Right ventricle myocardium inferior (tissue), 1 donor: ENCODE measurements around the gene CHST8. TPM values are rescaled to one million over a fixed set of nuclear protein-coding genes. Genes with fewer than 3 reads are reported as not detected.
A peak's percentile ranks its signal among the peaks of the same experiment; 100 is the strongest.
"Not testable (repeated sequence)": the region's sequence is repeated elsewhere in the genome, so short reads cannot be mapped to it uniquely, and the experiment has no call there.

Experiments
- ATAC-seq: fragments of 200-7000 bp; cut with Tn5 transposase; one replicate; pipeline ENCODE4 v1.9.1; 2020; ENCODE audit warnings: mild to moderate bottlenecking, moderate library complexity
- DNase-seq: peaks from one replicate; pipeline ENCODE4 v3.0.0; 2021; ENCODE audit errors: missing footprints
- intact Hi-C: fragments of 100-400 bp; cut with DNase I; formaldehyde crosslinking; loops from one replicate; pipeline ENCODE4 v1.11.0; 2022
- long read RNA-seq: library from polyadenylated mRNA; unstranded; transcript quantifications from one replicate; pipeline ENCODE4 v2.0.0, GENCODE V29; 2021
- total RNA-seq: library from RNA; stranded (reverse); fragmentation: NEBNext Ultra II Directional; extraction: Animal tissue kit (Norgen Biotek cat#: 25700); gene quantifications from one replicate; pipeline ENCODE4 v1.2.1, GENCODE V29; 2021
- donor health status: DM: no; HTN: yes; CAD: no; lungs with severe emphysema.

The CHST8 gene, protein sequence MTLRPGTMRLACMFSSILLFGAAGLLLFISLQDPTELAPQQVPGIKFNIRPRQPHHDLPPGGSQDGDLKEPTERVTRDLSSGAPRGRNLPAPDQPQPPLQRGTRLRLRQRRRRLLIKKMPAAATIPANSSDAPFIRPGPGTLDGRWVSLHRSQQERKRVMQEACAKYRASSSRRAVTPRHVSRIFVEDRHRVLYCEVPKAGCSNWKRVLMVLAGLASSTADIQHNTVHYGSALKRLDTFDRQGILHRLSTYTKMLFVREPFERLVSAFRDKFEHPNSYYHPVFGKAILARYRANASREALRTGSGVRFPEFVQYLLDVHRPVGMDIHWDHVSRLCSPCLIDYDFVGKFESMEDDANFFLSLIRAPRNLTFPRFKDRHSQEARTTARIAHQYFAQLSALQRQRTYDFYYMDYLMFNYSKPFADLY
- 0.27 TPM for total RNA-seq
- long read RNA-seq, partial matches to known transcripts = 0 of 2 reads
- long read RNA-seq, other reads (novel, unspliced or antisense) = 0 of 2 reads

DNA sequence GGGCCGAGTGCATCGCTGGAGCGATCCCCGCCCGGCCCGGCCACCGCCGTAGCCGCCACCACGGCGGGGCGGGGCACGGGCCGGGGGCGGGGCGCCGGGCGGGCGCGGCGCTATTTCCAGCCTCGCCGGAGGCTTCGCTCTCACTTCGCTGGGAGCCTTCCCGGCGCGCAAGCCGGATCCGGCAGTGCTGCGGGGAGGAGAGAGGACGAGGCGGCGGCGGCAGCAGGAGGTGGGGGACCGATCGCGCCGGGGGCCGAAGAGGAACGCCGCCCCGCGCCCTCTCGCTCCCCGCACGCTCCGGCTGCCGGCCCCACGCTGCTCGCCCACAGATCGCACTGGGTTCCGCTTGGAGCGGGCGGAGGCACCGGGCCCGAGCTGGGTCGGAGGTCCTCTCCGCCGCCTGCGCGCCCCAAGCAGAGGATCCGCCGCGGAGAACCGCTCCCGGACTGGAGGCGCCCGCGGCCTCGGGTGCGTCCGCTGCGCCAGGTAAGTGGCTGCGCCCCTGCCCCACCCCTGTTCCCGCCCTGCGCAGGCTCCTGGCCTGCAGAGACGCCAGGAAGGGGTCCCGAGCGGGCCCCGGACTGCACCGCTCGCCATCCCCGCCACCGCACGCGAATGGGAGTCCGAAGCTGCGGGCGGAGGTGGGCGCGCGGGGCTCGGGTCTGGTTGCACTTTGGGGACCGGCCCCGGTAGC lies at the start of gene CHST8:
CHST8 (plus strand) TSS at position 143 of the 694 bp plus-strand sequence. CDS start 67,309 bp downstream, outside the sequence.
- DNase-seq (no peak), ATAC-seq (peak; percentile 81)

GRCh38 chr19:33572929-33573328 lies 48.8 kb upstream of the CHST8 start:
- ATAC-seq (no peak), DNase-seq (no peak)
- intact Hi-C loops = no loop called here

More for the DNA sequence above, at the start of gene CHST8:
- intact Hi-C loops = no loop called here

DNA sequence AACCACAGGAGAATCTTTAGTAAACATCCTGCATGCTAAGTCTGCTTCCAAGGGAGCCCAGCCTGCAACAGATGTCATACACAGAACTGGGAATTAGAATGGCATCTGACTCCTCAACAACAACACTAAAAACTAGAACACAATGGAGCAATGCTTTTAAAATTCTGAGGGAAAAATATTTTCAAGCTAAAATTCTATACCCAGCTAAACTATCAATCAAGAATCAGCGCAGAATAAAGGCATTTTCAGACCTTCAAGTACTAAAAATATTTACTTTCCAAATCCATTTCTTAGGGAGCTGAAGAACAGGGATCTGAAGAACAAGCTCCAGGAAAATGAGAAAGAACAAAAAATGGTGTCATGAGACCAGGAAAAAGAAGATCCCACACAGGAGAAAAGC lies 46.9 kb upstream of the CHST8 start:
- no peak for DNase-seq
- intact Hi-C loops = no loop called here
- no peak for ATAC-seq

DNA sequence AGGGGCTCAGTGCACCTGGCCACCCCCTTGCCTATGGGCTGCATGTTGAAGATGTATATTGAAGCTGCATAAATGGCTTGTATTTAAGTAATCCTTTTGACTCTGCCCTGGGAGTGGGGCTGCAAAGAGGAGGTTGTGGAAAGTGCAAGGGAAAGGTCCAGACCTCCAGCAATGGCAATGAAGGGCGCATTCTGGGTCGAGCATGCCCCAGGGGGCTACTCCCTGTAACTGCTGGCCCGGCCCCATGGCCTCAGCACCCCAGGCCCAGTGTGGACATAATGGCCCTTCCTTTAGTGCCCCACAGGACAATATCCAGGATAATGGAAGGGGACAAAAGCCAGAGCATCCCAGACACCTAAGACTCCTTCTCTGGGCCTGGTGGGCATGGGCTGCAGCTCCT lies 43.1 kb upstream of the CHST8 start:
- DNase-seq (no peak), ATAC-seq (no peak)
- intact Hi-C loops = no loop called here

DNA sequence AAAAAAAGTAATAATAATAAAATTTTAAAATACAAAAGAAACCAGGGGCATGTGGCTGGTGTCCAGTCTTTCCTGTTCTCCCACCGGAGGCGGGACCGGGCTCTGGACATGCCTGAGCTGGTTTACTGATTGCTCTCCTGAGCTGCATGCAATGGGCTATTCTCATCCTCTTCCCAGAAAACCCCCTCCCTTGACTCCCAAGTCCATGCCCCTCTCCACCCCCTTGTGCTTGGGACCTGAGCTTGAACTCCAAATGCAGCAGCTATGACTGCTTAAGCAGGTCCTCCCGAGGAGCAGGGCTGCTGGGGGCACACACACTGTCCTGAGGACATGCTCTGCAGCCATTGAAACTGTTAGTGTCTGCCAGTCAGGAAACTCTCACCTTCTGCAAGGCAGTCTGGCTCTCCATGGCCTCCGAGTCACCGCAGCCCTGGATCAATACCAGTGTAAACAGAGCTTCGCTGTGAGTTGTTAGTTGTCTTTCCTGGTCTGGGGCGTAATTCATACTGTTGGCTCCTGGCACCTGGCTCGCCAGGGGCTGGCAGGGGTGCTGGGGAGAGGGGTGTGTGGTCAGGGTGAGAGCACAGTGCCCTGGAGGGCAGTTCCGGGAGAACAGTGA lies 41.6 kb upstream of the CHST8 start:
- DNase-seq (no peak), ATAC-seq (no peak)
- intact Hi-C loops = no loop called here

DNA sequence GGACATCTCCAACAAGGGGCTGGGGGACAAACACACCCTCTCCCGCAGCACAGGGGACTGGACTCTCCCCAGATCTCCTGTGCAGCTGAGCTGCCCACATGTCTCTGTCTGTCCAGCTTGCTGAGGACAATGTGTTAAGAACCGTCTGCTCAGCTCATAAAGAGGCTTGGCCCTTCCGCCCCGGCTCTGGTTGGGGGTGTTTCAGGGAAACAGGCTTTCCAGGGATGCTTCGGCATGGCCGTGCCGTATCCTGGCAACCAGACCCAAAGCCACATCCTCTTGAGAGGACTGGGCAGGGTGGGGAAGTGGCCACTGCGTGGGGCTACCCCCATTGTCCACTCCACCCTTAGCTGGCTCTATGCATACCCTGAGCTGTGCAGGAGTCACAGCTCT lies 41.1 kb upstream of the CHST8 start:
- intact Hi-C loops = no loop called here
- DNase-seq (no peak), ATAC-seq (no peak)

GRCh38 chr19:33582914-33583313 lies 38.8 kb upstream of the CHST8 start:
- intact Hi-C loops = no loop called here
- no peak for ATAC-seq
- DNase-seq = no peak

DNA sequence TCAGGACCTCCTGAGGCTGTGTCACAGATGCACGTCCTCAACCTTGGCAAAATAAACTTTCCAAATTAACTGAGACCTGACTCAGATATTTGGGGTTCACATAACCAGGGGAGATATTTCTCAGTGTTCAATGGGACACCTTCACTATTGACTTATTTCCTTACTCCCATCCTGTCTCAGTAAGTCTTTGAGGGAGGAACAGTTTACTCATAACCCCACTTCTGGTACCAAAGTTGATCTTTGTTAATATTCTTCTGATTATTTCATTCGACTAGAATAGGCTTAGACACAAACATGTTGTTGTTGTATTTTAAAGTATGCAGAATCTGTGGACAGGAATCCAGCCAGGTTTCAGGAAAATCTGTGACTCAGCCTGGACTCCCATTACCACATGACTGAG lies 34.6 kb upstream of the CHST8 start:
- ATAC-seq (no peak), DNase-seq (no peak)
- intact Hi-C loops = no loop called here

DNA sequence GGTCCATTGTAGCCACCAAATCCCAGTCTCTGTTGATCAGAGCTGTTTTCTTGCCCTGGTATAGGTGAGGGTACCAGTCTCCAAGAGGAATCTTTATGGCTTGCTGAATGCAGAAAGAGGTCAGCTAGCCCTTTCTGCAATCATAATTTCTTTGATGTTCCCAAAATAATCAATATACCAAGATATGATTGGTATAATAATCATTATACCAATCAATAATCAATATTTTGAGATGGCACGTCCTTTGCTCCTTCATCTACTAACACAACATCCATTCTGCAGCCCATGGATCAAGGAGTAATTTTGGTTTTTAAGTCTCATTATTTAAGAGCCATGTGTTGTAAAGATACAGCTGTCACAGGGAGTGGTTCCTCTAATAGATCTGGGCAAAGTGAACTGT lies 31.5 kb upstream of the CHST8 start:
- ATAC-seq = no peak
- intact Hi-C loops = no loop called here

GRCh38 chr19:33595783-33596182 lies 26.0 kb upstream of the CHST8 start:
- DNase-seq = no peak
- intact Hi-C loops = no loop called here
- ATAC-seq = no peak

More for the DNA sequence above, 31.5 kb upstream of the CHST8 start:
- no peak for DNase-seq

DNA sequence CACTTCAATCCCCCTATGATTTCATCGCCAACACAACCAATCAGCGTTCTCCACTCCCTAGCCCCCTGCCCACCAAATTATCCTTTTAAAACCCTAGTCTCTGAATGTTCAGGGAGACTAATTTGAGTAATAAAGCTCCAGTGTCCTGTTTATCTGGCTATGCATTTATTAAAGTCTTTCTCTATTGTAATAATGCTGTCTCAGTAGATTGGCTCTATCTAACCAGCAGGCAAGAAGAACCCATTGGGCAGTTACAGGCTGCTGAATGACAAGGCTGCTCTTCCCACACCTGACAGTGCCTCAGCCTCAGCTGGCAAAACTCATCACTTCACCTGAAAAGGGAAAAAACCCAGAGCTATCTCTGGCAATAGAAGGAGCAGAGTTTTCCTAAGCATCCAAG lies 20.2 kb upstream of the CHST8 start:
- DNase-seq (no peak), ATAC-seq (no peak)
- intact Hi-C loops = no loop called here

- intact Hi-C loops = no loop called here
- DNase-seq = no peak
- ATAC-seq = no peak
Observed at GRCh38 chr19:33602576-33603204, 19.1 kb upstream of the CHST8 start.

DNA sequence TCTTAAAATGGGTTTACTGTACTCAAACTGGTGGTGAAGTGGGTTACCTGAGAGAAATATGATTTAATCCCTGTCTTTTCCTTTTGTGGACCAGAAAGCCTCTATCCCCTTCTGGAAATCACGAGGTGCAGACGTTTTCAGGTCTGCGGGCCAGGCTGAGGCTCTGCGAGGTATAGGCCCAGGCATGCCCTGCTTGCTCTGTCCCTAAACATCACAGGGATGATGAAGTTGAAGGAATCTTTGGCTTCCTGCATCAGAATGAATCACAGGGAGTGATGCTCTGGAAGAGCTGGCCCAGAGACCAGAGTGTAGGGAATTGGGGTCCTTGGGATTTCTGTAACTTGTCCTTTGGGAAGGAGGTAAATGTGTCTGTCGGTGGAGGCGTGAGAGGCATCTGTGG lies 18.4 kb upstream of the CHST8 start:
- DNase-seq = no peak
- no peak for ATAC-seq

DNA sequence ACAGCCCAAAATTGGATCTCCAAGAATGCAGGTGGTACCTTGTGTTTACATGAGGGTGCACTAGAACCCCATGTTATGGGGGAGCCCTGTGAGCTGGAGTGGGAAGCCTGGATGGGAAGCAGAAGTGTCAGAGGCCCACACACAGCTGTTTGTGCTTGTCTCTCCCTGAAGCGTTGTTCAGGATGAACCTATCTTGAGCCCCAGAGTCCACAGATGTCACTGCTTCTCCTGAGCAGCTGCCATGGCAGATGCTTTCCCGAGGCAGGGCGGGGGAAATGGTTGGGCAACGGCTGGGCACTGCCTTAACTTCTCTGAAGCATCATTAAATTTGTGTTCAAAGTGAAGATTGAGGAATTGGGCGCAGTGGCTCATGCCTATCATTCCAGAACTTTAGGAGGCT lies 17.1 kb upstream of the CHST8 start:
- DNase-seq = no peak
- ATAC-seq = no peak
- intact Hi-C loops = no loop called here

More for the DNA sequence above, 18.4 kb upstream of the CHST8 start:
- intact Hi-C loops = no loop called here

DNA sequence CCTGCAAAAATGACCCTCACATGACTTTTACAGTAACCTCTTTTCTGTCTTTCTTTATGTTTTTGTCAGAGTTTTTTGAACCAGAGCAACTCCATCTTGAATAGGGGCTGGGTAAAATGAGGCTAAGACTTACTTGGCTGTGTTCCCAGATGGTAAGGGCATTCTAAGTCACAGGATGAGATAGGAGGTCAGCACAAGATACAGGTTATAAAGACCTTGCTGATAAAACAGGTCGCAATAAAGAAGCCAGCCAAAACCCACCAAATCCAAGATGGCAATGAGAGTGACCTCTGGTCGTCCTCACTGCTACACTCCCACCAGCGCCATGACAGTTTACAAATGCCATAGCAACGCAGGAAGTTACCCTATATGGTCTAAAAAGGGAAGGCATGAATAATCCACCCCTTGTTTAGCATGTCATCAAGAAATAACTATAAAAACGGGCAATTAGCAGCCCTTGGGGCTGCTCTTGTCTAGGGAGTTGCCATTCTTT lies 15.9 kb upstream of the CHST8 start:
- intact Hi-C loops, DNase-seq, ATAC-seq: not testable (repeated sequence)

DNA sequence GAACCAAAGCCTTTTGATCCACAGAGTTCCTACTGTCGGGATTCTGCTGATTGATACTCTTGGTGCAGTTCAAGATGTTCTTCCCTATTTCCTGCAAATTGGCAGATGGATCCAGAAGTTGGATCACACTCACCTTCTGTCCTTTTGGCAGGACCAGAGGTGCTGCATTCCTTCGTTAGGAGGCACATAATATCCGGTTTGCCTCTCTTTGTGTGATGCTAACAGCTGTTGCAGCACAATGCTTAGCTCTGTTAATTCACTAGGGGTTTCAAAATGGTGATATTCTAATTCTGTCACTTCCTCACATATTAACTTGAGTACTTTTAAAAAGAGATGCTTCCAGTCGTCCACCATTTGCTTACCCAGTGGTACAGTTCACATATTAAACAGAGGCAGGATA lies 15.2 kb upstream of the CHST8 start:
- intact Hi-C loops = no loop called here
- ATAC-seq = no peak
- no peak for DNase-seq

DNA sequence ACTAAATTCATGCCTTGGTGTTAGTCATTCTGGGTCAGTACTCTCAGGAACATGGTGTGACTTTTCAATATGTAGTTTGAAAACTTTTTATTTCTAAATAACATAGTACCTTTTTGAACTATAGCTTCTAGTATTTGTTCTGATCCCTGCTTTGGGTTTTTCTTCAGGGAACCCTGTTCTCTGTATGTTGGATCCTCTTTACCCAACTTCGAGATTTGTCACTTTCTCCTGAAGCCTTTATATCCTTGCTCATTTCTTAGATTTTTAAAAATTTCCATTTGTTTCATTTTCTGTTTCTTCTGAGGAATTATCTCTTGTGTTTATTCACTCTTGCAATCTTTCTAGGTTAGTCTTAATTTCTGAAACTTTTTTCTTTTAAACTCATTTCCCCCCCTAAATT lies 12.4 kb upstream of the CHST8 start:
- intact Hi-C loops = no loop called here
- DNase-seq (no peak), ATAC-seq (no peak)

- DNase-seq (no peak), ATAC-seq (no peak)
- intact Hi-C loops = no loop called here
Observed at GRCh38 chr19:33610588-33610987, 11.2 kb upstream of the CHST8 start.

DNA sequence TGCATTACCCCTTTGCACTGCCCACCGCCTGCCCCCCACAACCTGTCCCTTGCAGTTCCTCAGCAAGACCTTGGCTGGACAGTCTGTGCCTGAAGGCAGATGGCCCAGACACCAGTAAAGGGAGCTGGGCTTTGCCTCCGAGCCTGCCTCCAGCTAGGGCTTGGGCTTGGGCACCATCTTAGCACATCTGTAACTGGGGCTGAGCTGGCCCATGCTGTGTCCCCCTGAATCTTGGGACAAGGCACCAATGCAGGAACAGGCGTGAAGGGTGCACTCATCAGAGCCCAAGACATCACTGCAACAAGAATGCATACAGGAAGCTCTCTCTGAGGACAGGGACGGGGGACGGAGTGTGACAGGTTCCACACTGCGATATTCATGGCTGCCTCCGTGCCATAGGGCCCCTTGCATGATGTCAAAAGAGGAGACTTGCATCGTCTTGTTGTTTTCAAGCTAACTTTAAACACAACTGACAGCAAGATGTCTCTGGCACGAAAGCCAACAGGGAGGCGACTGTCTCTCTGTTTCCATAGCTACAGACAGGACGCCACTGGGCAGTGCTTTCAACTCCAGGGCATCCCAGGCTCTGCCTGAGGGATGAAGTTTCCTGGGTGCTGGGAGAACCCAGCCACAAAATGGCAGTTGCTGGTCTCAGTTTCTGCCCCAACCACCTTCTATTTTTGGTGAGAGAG lies 8.7 kb upstream of the CHST8 start:
- no peak for ATAC-seq
- intact Hi-C loops = no loop called here
- no peak for DNase-seq
